H9 (cell line): Measurements from ENCODE around the gene AARS1. TPM values are rescaled to one million over a fixed set of nuclear protein-coding genes. Genes with fewer than 3 reads are reported as not detected.
A peak's percentile ranks its signal among the peaks of the same experiment; 100 is the strongest.

Experiments
- DNase-seq: peaks from one replicate; pipeline ENCODE4 v3.0.0-alpha.2; 2017
- H2AFZ ChIP-seq: one replicate; pipeline ENCODE4 v1.6.1; 2013; ENCODE audit warnings: mild to moderate bottlenecking, low read length, control low read depth, moderate library complexity
- H2AK5ac ChIP-seq: 2 replicates; pipeline ENCODE4 v1.6.1; 2013; ENCODE audit warnings: low read length, control low read depth, mixed read lengths; ENCODE audit not compliant: insufficient read length
- H2BK120ac ChIP-seq: one replicate; pipeline ENCODE4 v1.6.1; 2013; ENCODE audit warnings: low read depth, mild to moderate bottlenecking, low read length, control low read depth, inconsistent platforms; ENCODE audit not compliant: poor library complexity, severe bottlenecking
- H2BK12ac ChIP-seq: 2 replicates; pipeline ENCODE4 v1.6.1; 2013; ENCODE audit warnings: low read length, control low read depth, mixed read lengths, low read depth; ENCODE audit not compliant: insufficient read length
- H2BK15ac ChIP-seq: 2 replicates; pipeline ENCODE4 v1.6.1; 2013; ENCODE audit warnings: low read depth, low read length, control low read depth
- H2BK20ac ChIP-seq: one replicate; pipeline ENCODE4 v1.6.1; 2013; ENCODE audit warnings: low read depth, mild to moderate bottlenecking, low read length, control low read depth, inconsistent platforms; ENCODE audit not compliant: poor library complexity, severe bottlenecking
- H2BK5ac ChIP-seq: 2 replicates; pipeline ENCODE4 v1.6.1; 2013; ENCODE audit warnings: low read length, control low read depth, mixed read lengths; ENCODE audit not compliant: insufficient read length
- H3K14ac ChIP-seq: 2 replicates; pipeline ENCODE4 v1.6.1; 2013; ENCODE audit warnings: low read length, control low read depth; ENCODE audit not compliant: insufficient read depth
- H3K18ac ChIP-seq: 2 replicates; pipeline ENCODE4 v1.6.1; 2013; ENCODE audit warnings: low read depth, mild to moderate bottlenecking, mixed read lengths, low read length, control low read depth; ENCODE audit not compliant: insufficient read length
- H3K23ac ChIP-seq: 2 replicates; pipeline ENCODE4 v1.6.1; 2013; ENCODE audit warnings: low read length, control low read depth, mixed read lengths, low read depth; ENCODE audit not compliant: insufficient read length
- H3K23me2 ChIP-seq: 2 replicates; pipeline ENCODE4 v1.6.1; 2013; ENCODE audit warnings: low read depth, mild to moderate bottlenecking, mixed read lengths, low read length, control low read depth; ENCODE audit not compliant: insufficient read length, poor library complexity, severe bottlenecking
- H3K27ac ChIP-seq: 2 replicates; pipeline ENCODE4 v1.5.1; 2013; ENCODE audit warnings: low read length, control low read depth, mixed read lengths, low read depth; ENCODE audit not compliant: insufficient read length
- H3K27me3 ChIP-seq: 2 replicates; pipeline ENCODE4 v1.6.1; 2013; ENCODE audit warnings: low read length, control low read depth, inconsistent platforms; ENCODE audit not compliant: insufficient read depth
- H3K4ac ChIP-seq: 2 replicates; pipeline ENCODE4 v1.6.1; 2013; ENCODE audit warnings: low read depth, mild to moderate bottlenecking, control low read depth, inconsistent platforms, low read length, moderate library complexity
- H3K4me1 ChIP-seq: 2 replicates; pipeline ENCODE4 v1.6.1; 2013; ENCODE audit warnings: low read length, control low read depth, inconsistent platforms; ENCODE audit not compliant: insufficient read depth
- H3K4me2 ChIP-seq: 2 replicates; pipeline ENCODE4 v1.6.1; 2013; ENCODE audit warnings: low read length, control low read depth, mixed read lengths; ENCODE audit not compliant: insufficient read length, insufficient read depth
- H3K56ac ChIP-seq: 2 replicates; pipeline ENCODE4 v1.6.1; 2013; ENCODE audit warnings: low read depth, mild to moderate bottlenecking, mixed read lengths, low read length, control low read depth; ENCODE audit not compliant: insufficient read length
- H3K79me1 ChIP-seq: 2 replicates; pipeline ENCODE4 v1.6.1; 2013; ENCODE audit warnings: low read depth, mild to moderate bottlenecking, moderate library complexity, low read length, control low read depth, inconsistent platforms; ENCODE audit not compliant: insufficient read depth, poor library complexity, severe bottlenecking
- H3K79me2 ChIP-seq: 2 replicates; pipeline ENCODE4 v1.6.1; 2013; ENCODE audit warnings: low read length, control low read depth, inconsistent platforms; ENCODE audit not compliant: insufficient read depth
- H3K9ac ChIP-seq: 2 replicates; pipeline ENCODE4 v1.6.1; 2013; ENCODE audit warnings: low read length, control low read depth, mixed read lengths; ENCODE audit not compliant: insufficient read length; ENCODE audit errors: extremely low read depth
- H3K9me3 ChIP-seq: one replicate; pipeline ENCODE4 v1.6.1; 2013; ENCODE audit warnings: low read depth, low read length, inconsistent platforms; ENCODE audit not compliant: control insufficient read depth
- H3T11ph ChIP-seq: one replicate; pipeline ENCODE4 v1.6.1; 2013; ENCODE audit warnings: mild to moderate bottlenecking, low read length, control low read depth, inconsistent platforms
- H4K20me1 ChIP-seq: one replicate; pipeline ENCODE4 v1.6.1; 2013; ENCODE audit not compliant: control insufficient read depth, insufficient read length, insufficient read depth
- H4K5ac ChIP-seq: 2 replicates; pipeline ENCODE4 v1.6.1; 2013; ENCODE audit warnings: low read depth, mild to moderate bottlenecking, mixed read lengths, low read length, control low read depth; ENCODE audit not compliant: insufficient read length
- H4K8ac ChIP-seq: replicated peaks from 2 replicates; pipeline ENCODE4 v1.6.1; 2013; ENCODE audit warnings: low read length, control low read depth, mixed read lengths, low read depth; ENCODE audit not compliant: insufficient read length
- H4K91ac ChIP-seq: 2 replicates; pipeline ENCODE4 v1.6.1; 2013; ENCODE audit warnings: low read depth, mild to moderate bottlenecking, moderate library complexity, mixed read lengths, low read length, control low read depth; ENCODE audit not compliant: insufficient read length
- H3K27ac Mint-ChIP-seq, 3 experiments: 2 replicates in 2 of 3; 3 replicates in 1 of 3; pipeline ENCODE4 v1.8.0; 2020 to 2021; ENCODE audit warnings: mixed read lengths in 3 of 3, mild to moderate bottlenecking in 1 of 3, moderate library complexity in 1 of 3
- H3K27me3 Mint-ChIP-seq: 2 replicates; pipeline ENCODE4 v1.8.0; 2021; ENCODE audit warnings: low read depth, mild to moderate bottlenecking, moderate library complexity, mixed read lengths
- H3K36me3 Mint-ChIP-seq, 3 experiments: 2 replicates in 2 of 3; 3 replicates in 1 of 3; pipeline ENCODE4 v1.8.0; 2020 to 2021; ENCODE audit warnings: low read depth in 3 of 3, mixed read lengths in 3 of 3; ENCODE audit not compliant: insufficient read depth in 1 of 3
- H3K4me1 Mint-ChIP-seq, 2 experiments: 2 replicates each; pipeline ENCODE4 v1.8.0; 2020; ENCODE audit warnings: mixed read lengths in 2 of 2
- H3K4me3 Mint-ChIP-seq, 2 experiments: 2 replicates in 1 of 2; 3 replicates in 1 of 2; pipeline ENCODE4 v1.8.0; 2020 to 2021; ENCODE audit warnings: mild to moderate bottlenecking in 2 of 2, mixed read lengths in 2 of 2, moderate library complexity in 1 of 2
- H3K9me3 Mint-ChIP-seq, 2 experiments: 2 replicates in 1 of 2; 3 replicates in 1 of 2; pipeline ENCODE4 v1.8.0; 2020; ENCODE audit warnings: mild to moderate bottlenecking in 2 of 2, mixed read lengths in 2 of 2, moderate library complexity in 1 of 2
- WGBS: extraction: QIAGEN DNeasy Blood & Tissue Kit; methylation state at CpG from one replicate; pipeline ENCODE4 v1.1.7; 2013; ENCODE audit warnings: missing lambda C conversion rate, low lambda C conversion rate, mixed read lengths; ENCODE audit not compliant: insufficient read length; ENCODE audit errors: extremely low coverage; 5-methylcytosine and 5-hydroxymethylcytosine counted together
- total RNA-seq: library from RNA; stranded (reverse); gene quantifications from 2 replicates; pipeline ENCODE4 v1.2.1, GENCODE V29; 2021
- TF ChIP-seq, protein P1 (sequence below): fragments of 200-600 bp; sonication (generic); conservative IDR thresholded peaks from 3 replicates; pipeline ENCODE4 v1.8.0; 2021; ENCODE audit warnings: antibody characterized with exemption, mild to moderate bottlenecking

The AARS1 gene
- total RNA-seq, 1 experiment from 2014 or later = 168 TPM

DNA sequence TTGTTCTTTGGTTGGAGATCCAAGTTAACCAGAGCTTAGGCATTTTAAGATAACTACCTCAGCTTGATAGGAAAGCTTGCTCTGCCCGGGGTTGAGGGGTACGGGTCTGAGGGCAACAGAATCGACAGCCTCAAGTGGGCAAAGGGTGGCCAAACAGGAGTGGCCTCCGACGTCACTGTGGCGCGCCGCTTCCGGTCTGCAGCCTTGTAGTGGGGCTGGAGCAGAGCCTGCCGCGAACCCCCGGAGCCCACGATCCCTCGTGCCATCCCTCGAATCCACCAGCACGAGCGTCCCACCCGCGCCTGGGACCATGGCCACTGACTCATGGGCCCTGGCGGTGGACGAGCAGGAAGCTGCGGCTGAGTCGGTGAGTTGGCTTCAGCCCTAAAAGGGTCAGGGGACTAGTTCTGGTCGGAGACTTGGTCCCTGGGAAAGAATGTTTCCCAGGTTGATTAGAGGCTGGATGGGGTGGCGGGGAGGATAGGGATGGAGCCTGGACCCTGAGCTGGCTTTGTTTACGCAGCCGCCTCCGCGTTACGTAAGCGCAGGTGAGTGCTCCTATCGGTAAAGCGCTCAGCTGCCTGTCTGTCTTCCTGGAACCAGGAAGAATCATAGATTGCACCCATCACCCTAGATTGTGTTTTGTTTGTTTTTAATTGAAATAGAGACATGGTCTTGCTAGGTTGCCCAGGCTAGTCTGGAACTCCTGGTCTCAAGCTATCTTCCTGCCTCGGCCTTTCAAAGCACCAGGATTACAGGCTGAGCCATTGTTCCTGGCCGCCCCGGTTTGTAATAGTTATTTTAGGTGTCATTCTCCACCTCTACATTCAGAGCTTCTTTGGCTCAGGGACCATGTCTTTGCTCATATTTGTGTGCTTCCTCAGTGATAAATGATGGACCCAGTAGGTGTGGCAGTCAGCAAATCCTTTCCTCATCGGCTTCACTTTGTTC, 10.0 kb upstream of the AARS1 start, which contains the start of gene DDX19B:
Gene DDX19B (plus strand): TSS at position 199 of the 951 bp plus-strand sequence. CDS start 112 bp downstream, at position 311.
- Histone ChIP-seq H2AK5ac (no peak within 1 kb of the TSS), H3K23ac (no peak within 1 kb of the TSS), H3K4ac (no peak within 1 kb of the TSS; the same call in 1 of the 2 replicates), H3K4me2 (peak within 1 kb of the TSS; percentile 93), H3K79me1 (peaks cover 4% of the 10 kb centered on the region), H3K9me3 (no peaks in the 10 kb centered on the region), H2BK12ac (no peak within 1 kb of the TSS), H3K27me3 (no peaks in the 10 kb centered on the region), H3K4me1 (peaks cover 3% of the 10 kb centered on the region; the same call in 1 of the 2 replicates), H2BK120ac (no peak within 1 kb of the TSS), H4K91ac (no peak within 1 kb of the TSS), H2BK5ac (peak within 1 kb of the TSS; percentile 24), H4K20me1 (no peaks in the 10 kb centered on the region), H3K56ac (no peak within 1 kb of the TSS), H4K8ac (no peak within 1 kb of the TSS), H2BK20ac (no peak within 1 kb of the TSS), H3T11ph (no peak within 1 kb of the TSS), H2AFZ (no peak within 1 kb of the TSS), H3K9ac (peak within 1 kb of the TSS; percentile 94), H3K14ac (peak within 1 kb of the TSS; percentile 97), H2BK15ac (no peak within 1 kb of the TSS), H3K23me2 (peaks cover 5% of the 10 kb centered on the region), H4K5ac (peak within 1 kb of the TSS; percentile 39), H3K27ac (no peak within 1 kb of the TSS), H3K18ac (peak within 1 kb of the TSS; percentile 96), H3K79me2 (peaks cover 8% of the 10 kb centered on the region; the same call in 1 of the 2 replicates)
- peak within 1 kb of the TSS; percentile 99 for H3K27ac Mint-ChIP-seq
- H3K4me3 Mint-ChIP-seq = peak within 1 kb of the TSS; percentile 94 to 96
- H3K36me3 Mint-ChIP-seq = peaks cover 13 to 21% (median 20%) of the 10 kb centered on the region in 3 experiments
- no CpG with 5 or more reads among the region's 37 CpGs for WGBS
- peak; percentile 82 for DNase-seq
- H3K9me3 Mint-ChIP-seq = peaks cover 0 to 2% of the 10 kb centered on the region in 2 experiments; a peak in 3 of 5 replicates
- H3K4me1 Mint-ChIP-seq = peaks cover 6 to 17% of the 10 kb centered on the region in 2 experiments; a peak in 3 of 4 replicates
- TF ChIP-seq, protein P1, sequence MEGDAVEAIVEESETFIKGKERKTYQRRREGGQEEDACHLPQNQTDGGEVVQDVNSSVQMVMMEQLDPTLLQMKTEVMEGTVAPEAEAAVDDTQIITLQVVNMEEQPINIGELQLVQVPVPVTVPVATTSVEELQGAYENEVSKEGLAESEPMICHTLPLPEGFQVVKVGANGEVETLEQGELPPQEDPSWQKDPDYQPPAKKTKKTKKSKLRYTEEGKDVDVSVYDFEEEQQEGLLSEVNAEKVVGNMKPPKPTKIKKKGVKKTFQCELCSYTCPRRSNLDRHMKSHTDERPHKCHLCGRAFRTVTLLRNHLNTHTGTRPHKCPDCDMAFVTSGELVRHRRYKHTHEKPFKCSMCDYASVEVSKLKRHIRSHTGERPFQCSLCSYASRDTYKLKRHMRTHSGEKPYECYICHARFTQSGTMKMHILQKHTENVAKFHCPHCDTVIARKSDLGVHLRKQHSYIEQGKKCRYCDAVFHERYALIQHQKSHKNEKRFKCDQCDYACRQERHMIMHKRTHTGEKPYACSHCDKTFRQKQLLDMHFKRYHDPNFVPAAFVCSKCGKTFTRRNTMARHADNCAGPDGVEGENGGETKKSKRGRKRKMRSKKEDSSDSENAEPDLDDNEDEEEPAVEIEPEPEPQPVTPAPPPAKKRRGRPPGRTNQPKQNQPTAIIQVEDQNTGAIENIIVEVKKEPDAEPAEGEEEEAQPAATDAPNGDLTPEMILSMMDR = no peak
- H3K27me3 Mint-ChIP-seq = no peaks in the 10 kb centered on the region
